GM12878 (cell line): ENCODE data around the gene CELSR2. TPM values are rescaled to one million over a fixed set of nuclear protein-coding genes. Genes with fewer than 3 reads are reported as not detected.
"Not testable (repeated sequence)": the region's sequence is repeated elsewhere in the genome, so short reads cannot be mapped to it uniquely, and the experiment has no call there.

ENCODE experiments used
- ATAC-seq: fragments of 200-7000 bp; cut with Tn5 transposase; 3 replicates; pipeline ENCODE4 v1.9.1; 2020; ENCODE audit warnings: mild to moderate bottlenecking, moderate library complexity
- BruUV-seq: library from RNA; stranded (reverse); fragments of 400-500 nt; replicated peaks from 2 replicates; lab custom pipeline; 2021; lab: Mats Ljungman, UMichigan
- CTCF ChIA-PET: fragments of 300-600 bp; sonication (Branson Sonifier 250); formaldehyde crosslinking; extraction: SDS; loops from one replicate; lab custom pipeline; 2021; ENCODE audit warnings: inconsistent platforms; lab: Yijun Ruan, JAX
- POLR2A ChIA-PET: fragments of 350-600 bp; formaldehyde crosslinking; extraction: SDS; loops from one replicate; lab custom pipeline; 2021; ENCODE audit warnings: inconsistent platforms; lab: Charles Lee
- RAD21 ChIA-PET: fragments of 300-600 bp; sonication (Branson Sonifier 250); formaldehyde crosslinking; loops from one replicate; lab custom pipeline; 2023; ENCODE audit warnings: antibody characterized with exemption; ENCODE audit not compliant: unreplicated experiment; lab: Charles Lee
- SMC1A ChIA-PET: fragments of 300-600 bp; sonication (Branson Sonifier 250); formaldehyde crosslinking; loops from one replicate; lab custom pipeline; 2023; ENCODE audit not compliant: unreplicated experiment, uncharacterized antibody; lab: Charles Lee
- DNase-seq: peaks from one replicate; pipeline ENCODE4 v3.0.0-alpha.2; 2011; ENCODE audit warnings: low read depth, low spot score
- FAIRE-seq: peaks from 3 replicates; lab custom pipeline; 2011; peaks lifted over from hg19 to GRCh38; lab: Jason Lieb, UNC
- H2AFZ ChIP-seq: 2 replicates; pipeline ENCODE4 v1.6.0; 2011; ENCODE audit warnings: low read depth, low read length, control low read depth; ENCODE audit not compliant: control insufficient read depth
- H3K27ac ChIP-seq: 2 replicates; pipeline ENCODE4 v1.5.1; 2011; ENCODE audit warnings: control low read depth; ENCODE audit not compliant: control insufficient read depth, insufficient read depth
- H3K27me3 ChIP-seq, 2 experiments: replicated peaks in 1 of 2; 2 replicates each; pipeline versions ENCODE4 v1.6.0 to v1.6.1; 2011; ENCODE audit warnings: low read length in 1 of 2; ENCODE audit not compliant: control insufficient read depth in 2 of 2, insufficient read depth in 2 of 2
- H3K36me3 ChIP-seq, 2 experiments: 2 replicates each; pipeline ENCODE4 v1.5.1; 2011; ENCODE audit warnings: low read length in 1 of 2; ENCODE audit not compliant: control insufficient read depth in 2 of 2, insufficient read depth in 2 of 2
- H3K4me1 ChIP-seq: 2 replicates; pipeline ENCODE4 v1.6.1; 2011; ENCODE audit warnings: mild to moderate bottlenecking, low read length, moderate library complexity, mixed read lengths; ENCODE audit not compliant: control insufficient read depth, insufficient read depth
- H3K4me2 ChIP-seq: 2 replicates; pipeline ENCODE4 v1.6.0; 2011; ENCODE audit warnings: control low read depth; ENCODE audit not compliant: control insufficient read depth, insufficient read depth
- H3K4me3 ChIP-seq: fragments of 200-600 bp; sonication (generic); 2 replicates; pipeline ENCODE4 v1.5.1; 2016
- H3K79me2 ChIP-seq: 2 replicates; pipeline ENCODE4 v1.6.0; 2011; ENCODE audit warnings: low read length; ENCODE audit not compliant: control insufficient read depth, insufficient read depth
- H3K9ac ChIP-seq: 2 replicates; pipeline ENCODE4 v1.8.0; 2011; ENCODE audit warnings: low read length, control low read depth, mixed read lengths; ENCODE audit not compliant: control insufficient read depth, insufficient read depth
- H3K9me3 ChIP-seq: replicated peaks from 3 replicates; pipeline ENCODE4 v1.5.1; 2011; ENCODE audit warnings: mild to moderate bottlenecking, low read length; ENCODE audit not compliant: control insufficient read depth, insufficient read depth
- H4K20me1 ChIP-seq: 2 replicates; pipeline ENCODE4 v1.6.0; 2011; ENCODE audit not compliant: control insufficient read depth, insufficient read depth
- BCL3 ChIP-seq: IDR thresholded peaks from 2 replicates; pipeline ENCODE4 v1.6.1; 2011; ENCODE audit warnings: borderline replicate concordance, low read depth, mild to moderate bottlenecking, moderate library complexity, low read length; ENCODE audit not compliant: insufficient read depth, poor library complexity, severe bottlenecking
- CREB1 ChIP-seq: IDR thresholded peaks from 2 replicates; pipeline ENCODE4 v1.6.1; 2012; ENCODE audit warnings: low read depth, mild to moderate bottlenecking, inconsistent platforms
- ESRRA ChIP-seq: IDR thresholded peaks from 2 replicates; pipeline ENCODE4 v1.6.1; 2012; ENCODE audit warnings: mild to moderate bottlenecking, low read length, improper control_type of control experiment
- GABPA ChIP-seq: IDR thresholded peaks from 2 replicates; pipeline ENCODE4 v1.6.1; 2014; ENCODE audit warnings: antibody characterized with exemption, low read depth, mild to moderate bottlenecking, inconsistent platforms
- GATAD2B ChIP-seq: fragments of 450-650 bp; conservative IDR thresholded peaks from 2 replicates; pipeline ENCODE4 v1.6.1; 2017; ENCODE audit warnings: low read depth, mild to moderate bottlenecking, moderate library complexity
- IKZF1 ChIP-seq: fragments of 450-650 bp; conservative IDR thresholded peaks from 2 replicates; pipeline ENCODE4 v1.6.1; 2017; ENCODE audit warnings: antibody characterized with exemption, mild to moderate bottlenecking
- IKZF2 ChIP-seq, 2 experiments: fragments of 450-650 bp; IDR thresholded peaks; 2 replicates each; pipeline ENCODE4 v1.6.1; 2017; ENCODE audit warnings: mild to moderate bottlenecking in 2 of 2, moderate library complexity in 2 of 2
- JUNB ChIP-seq: IDR thresholded peaks from 2 replicates; pipeline ENCODE4 v1.6.1; 2016; ENCODE audit warnings: antibody characterized with exemption, mild to moderate bottlenecking
- MXI1 ChIP-seq: fragments of 150-350 bp; IDR thresholded peaks from 2 replicates; pipeline ENCODE4 v1.6.1; 2011; ENCODE audit warnings: low read depth, mild to moderate bottlenecking, inconsistent platforms, low read length, improper control_type of control experiment
- NRF1 ChIP-seq: conservative IDR thresholded peaks from 2 replicates; pipeline ENCODE4 v1.6.1; 2011; ENCODE audit warnings: mild to moderate bottlenecking, low read depth, low read length, improper control_type of control experiment
- RB1 ChIP-seq: fragments of 450-650 bp; formaldehyde crosslinking; IDR thresholded peaks from 2 replicates; pipeline ENCODE4 v1.6.1; 2017; ENCODE audit warnings: mild to moderate bottlenecking, borderline replicate concordance
- TCF3 ChIP-seq: IDR thresholded peaks from 2 replicates; pipeline ENCODE4 v1.6.1; 2012; ENCODE audit warnings: low read depth, mild to moderate bottlenecking, low read length, borderline replicate concordance; ENCODE audit not compliant: insufficient read depth
- USF1 ChIP-seq: IDR thresholded peaks from 2 replicates; pipeline ENCODE4 v1.6.1; 2011; ENCODE audit warnings: borderline replicate concordance, low read depth, mild to moderate bottlenecking, moderate library complexity, mixed read lengths, low read length; ENCODE audit not compliant: insufficient read depth; ENCODE audit errors: extremely low read length
- YY1 ChIP-seq: IDR thresholded peaks from 2 replicates; pipeline ENCODE4 v1.6.1; 2011; ENCODE audit warnings: low read depth, mild to moderate bottlenecking, low read length
- ZNF24 ChIP-seq: fragments of 450-650 bp; IDR thresholded peaks from 2 replicates; pipeline ENCODE4 v1.6.1; 2017; ENCODE audit warnings: antibody characterized with exemption, mild to moderate bottlenecking
- WGBS: methylation state at CpG from one replicate; pipeline ENCODE4 v1.1.6; 2016; ENCODE audit warnings: low lambda C conversion rate; ENCODE audit not compliant: insufficient replicate concordance, insufficient coverage; ENCODE audit errors: missing lambda C conversion rate; 5-methylcytosine and 5-hydroxymethylcytosine counted together
- in situ Hi-C: fragments of 300-500 bp; cut with MboI; formaldehyde crosslinking; loops from 9 replicates; pipeline ENCODE4 v1.14.3; 2018; ENCODE audit warnings: mixed read lengths
- intact Hi-C: fragments of 100-400 bp; cut with micrococcal nuclease; formaldehyde crosslinking; loops from one replicate; pipeline ENCODE4 v1.14.2; 2022; ENCODE audit not compliant: unreplicated experiment
- polyA plus RNA-seq, 11 experiments: library from polyadenylated mRNA; depleted of rRNA in 4 of 11; unstranded in 6 of 11; stranded (reverse) in 5 of 11; fragments of >200 nt; fragmentation: Nextera tagmentation in 4 of 11; fragmentation: Illumina TruSeq in 1 of 11; extraction: Ambion mirVana in 4 of 11; extraction: Trizol in 1 of 11; gene quantifications; 1 replicate in 1 of 11; 2 replicates in 10 of 11; pipeline versions ENCODE4 v1.2.1 to v1.2.3, GENCODE V29; 2011 to 2016; ENCODE audit warnings: inconsistent platforms in 2 of 11, missing spikeins in 2 of 11, low read depth in 1 of 11
- total RNA-seq, 4 experiments: library from RNA; depleted of rRNA in 3 of 4; stranded (reverse); fragments of >200 nt in 3 of 4; fragmentation: Illumina TruSeq in 1 of 4; extraction: Trizol in 1 of 4; gene quantifications; 2 replicates each; pipeline versions ENCODE4 v1.2.1 to v1.2.3, GENCODE V29; 2013 to 2021
- TF ChIP-seq, protein P1 (sequence below): IDR thresholded peaks from 2 replicates; pipeline ENCODE4 v1.6.1; 2011; ENCODE audit warnings: low read depth, mild to moderate bottlenecking, low read length, moderate library complexity, borderline replicate concordance; ENCODE audit errors: extremely low read depth
- TF ChIP-seq, protein P2 (sequence below): IDR thresholded peaks from 2 replicates; pipeline ENCODE4 v1.6.1; 2012; ENCODE audit warnings: low read depth, low read length, improper control_type of control experiment

The CELSR2 gene
- total and polyA plus RNA-seq, 10 of the 15 experiments (the other 5 are each of a cell fraction or from before 2014, with no cell fraction given): under 0.01 to 0.15 (median 0.04) TPM; not detected in 2

DNA sequence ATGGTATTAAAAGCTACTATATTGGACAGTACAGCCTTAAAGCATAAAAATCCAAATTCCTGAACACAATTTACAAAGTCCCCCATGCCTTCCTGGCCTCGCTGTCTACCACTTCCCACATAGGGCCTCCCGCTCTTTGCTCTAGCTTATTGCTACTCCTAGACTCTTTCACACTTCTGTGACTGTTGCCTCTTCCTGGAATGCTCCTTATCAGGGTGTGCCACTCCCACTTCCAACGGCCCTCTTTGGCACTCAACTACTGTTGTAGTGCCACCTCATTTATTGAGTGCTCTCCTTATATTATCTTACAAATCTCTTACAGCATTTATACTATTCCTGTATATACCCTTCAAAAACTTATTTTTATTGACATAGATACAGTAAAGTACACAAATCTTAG is 30.8 kb upstream of the CELSR2 start:
- SMC1A ChIA-PET: no interaction called here
- intact Hi-C loops: no loop called here
- no peak for FAIRE-seq

DNA sequence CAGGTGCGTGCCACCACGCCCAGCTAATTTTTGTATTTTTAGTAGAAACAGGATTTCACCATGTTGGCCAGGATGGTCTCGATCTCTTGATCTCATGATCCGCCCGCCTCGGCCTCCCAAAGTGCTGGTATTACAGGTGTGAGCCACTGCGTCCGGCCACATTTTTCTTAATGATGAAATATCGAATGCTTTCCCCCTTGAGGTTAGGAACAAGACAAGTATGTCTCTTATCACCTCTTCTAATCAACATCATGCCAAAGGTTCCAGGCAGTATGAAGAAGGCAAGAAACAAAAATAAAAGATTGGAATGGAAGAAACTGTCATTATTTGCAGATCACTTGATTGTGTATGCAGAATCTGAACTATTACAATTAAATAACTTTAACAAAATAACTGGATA is 28.1 kb upstream of the CELSR2 start:
- H2AFZ ChIP-seq, RAD21 ChIA-PET, ATAC-seq, H3K36me3 ChIP-seq, H3K27me3 ChIP-seq, FAIRE-seq, H3K27ac ChIP-seq, intact Hi-C loops, in situ Hi-C loops, H3K4me3 ChIP-seq, H3K4me1 ChIP-seq, H3K4me2 ChIP-seq, DNase-seq, CTCF ChIA-PET, H3K9ac ChIP-seq, H3K9me3 ChIP-seq, H4K20me1 ChIP-seq, POLR2A ChIA-PET, BruUV-seq: not testable (repeated sequence)
- SMC1A ChIA-PET: interaction anchor here (1.0 kb wide), 1 partner anchor 11 kb away, joined by 3 read pairs; no protein-coding TSS in a partner anchor
- 99% methylated on average over 9 of the region's 9 CpGs for WGBS
- H3K79me2 ChIP-seq: peaks cover 38% of the 10 kb centered on the region

More for the DNA sequence above, 30.8 kb upstream of the CELSR2 start:
- ChIA-PET POLR2A (interaction anchor here (0.6 to 0.7 kb wide), 2 partner anchors 46 to 65 kb away, joined by 3 to 5 read pairs; partner anchors contain the start of gene PSRC1), RAD21 (interaction anchor here (0.9 kb wide), 1 partner anchor 314 kb away, joined by 3 read pairs; no protein-coding TSS in a partner anchor)
- no peak for ATAC-seq
- peaks cover 0 to 5% of the 10 kb centered on the region in 2 experiments; a peak in 2 of 4 replicates for H3K36me3 ChIP-seq
- TF ChIP-seq JUNB: no peak
- no peak for TF ChIP-seq USF1
- no peak for TF ChIP-seq YY1
- TF ChIP-seq ESRRA: no peak
- no peak for TF ChIP-seq BCL3
- TF ChIP-seq, protein P1, sequence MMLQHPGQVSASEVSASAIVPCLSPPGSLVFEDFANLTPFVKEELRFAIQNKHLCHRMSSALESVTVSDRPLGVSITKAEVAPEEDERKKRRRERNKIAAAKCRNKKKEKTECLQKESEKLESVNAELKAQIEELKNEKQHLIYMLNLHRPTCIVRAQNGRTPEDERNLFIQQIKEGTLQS: no peak
- no peak for TF ChIP-seq TCF3
- TF ChIP-seq, protein P2, sequence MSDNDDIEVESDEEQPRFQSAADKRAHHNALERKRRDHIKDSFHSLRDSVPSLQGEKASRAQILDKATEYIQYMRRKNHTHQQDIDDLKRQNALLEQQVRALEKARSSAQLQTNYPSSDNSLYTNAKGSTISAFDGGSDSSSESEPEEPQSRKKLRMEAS: no peak
- no peak for TF ChIP-seq NRF1
- no peak for TF ChIP-seq GABPA
- TF ChIP-seq RB1: no peak
- TF ChIP-seq MXI1: no peak
- no peak for TF ChIP-seq IKZF1
- no peak for TF ChIP-seq CREB1
- no peak for TF ChIP-seq ZNF24
- no peak for TF ChIP-seq IKZF2 (IDR thresholded peaks at IDR 0.05)
- no peak for TF ChIP-seq GATAD2B
- TF ChIP-seq, all 136 proteins: peak for 0
- Histone ChIP-seq H3K79me2 (peaks cover 62% of the 10 kb centered on the region), H3K4me2 (no peak overlapping the region; the same call in 1 of the 2 replicates), H2AFZ (no peak overlapping the region), H3K27ac (no peak overlapping the region), H3K9me3 (no peaks in the 10 kb centered on the region), H3K9ac (no peak overlapping the region), H4K20me1 (no peaks in the 10 kb centered on the region), H3K4me1 (no peaks in the 10 kb centered on the region), H3K4me3 (no peak overlapping the region), H3K27me3 (no peaks in the 10 kb centered on the region)
- CTCF ChIA-PET: no interaction called here
- no peak for DNase-seq
- in situ Hi-C loops: no loop called here
- WGBS: 97% methylated on average over 3 of the region's 3 CpGs
- no TSS peak for BruUV-seq
